Mesenchymal stem cell (in vitro differentiated cells and primary cell): ENCODE measurements around the gene APP.

Experiments used
- DNase-seq: peaks from one replicate; pipeline ENCODE4 v3.0.0-alpha.2; 2013
- H2AFZ ChIP-seq: one replicate; pipeline ENCODE4 v1.6.1; 2013; ENCODE audit warnings: low read depth, mild to moderate bottlenecking, control low read depth, inconsistent platforms, low read length, moderate library complexity
- H2AK5ac ChIP-seq: 2 replicates; pipeline ENCODE4 v1.6.1; 2013; ENCODE audit warnings: low read length, moderate library complexity, mild to moderate bottlenecking, inconsistent platforms; ENCODE audit not compliant: severe bottlenecking
- H2BK120ac ChIP-seq: one replicate; pipeline ENCODE4 v1.6.1; 2013; ENCODE audit warnings: low read depth, mild to moderate bottlenecking, inconsistent platforms, low read length, moderate library complexity
- H2BK12ac ChIP-seq, 2 experiments: one replicate each; pipeline ENCODE4 v1.6.1; 2013; ENCODE audit warnings: inconsistent platforms in 2 of 2, low read length in 2 of 2, mild to moderate bottlenecking in 2 of 2, moderate library complexity in 2 of 2, control low read depth in 1 of 2
- H2BK15ac ChIP-seq: one replicate; pipeline ENCODE4 v1.6.1; 2013; ENCODE audit warnings: mild to moderate bottlenecking, low read depth, inconsistent platforms; ENCODE audit not compliant: poor library complexity, severe bottlenecking
- H2BK5ac ChIP-seq: 2 replicates; pipeline ENCODE4 v1.6.1; 2013; ENCODE audit warnings: low read depth, mild to moderate bottlenecking, low read length, control low read depth, inconsistent platforms; ENCODE audit not compliant: poor library complexity, severe bottlenecking
- H3K14ac ChIP-seq, 2 experiments: one replicate each; pipeline ENCODE4 v1.6.1; 2013; ENCODE audit warnings: inconsistent platforms in 2 of 2, low read length in 2 of 2, control low read depth in 1 of 2, mild to moderate bottlenecking in 1 of 2, moderate library complexity in 1 of 2
- H3K18ac ChIP-seq, 2 experiments: one replicate each; pipeline ENCODE4 v1.6.1; 2013; ENCODE audit warnings: inconsistent platforms in 2 of 2, low read length in 2 of 2, control low read depth in 1 of 2, low read depth in 1 of 2, mild to moderate bottlenecking in 1 of 2
- H3K23ac ChIP-seq, 2 experiments: one replicate each; pipeline ENCODE4 v1.6.1; 2013; ENCODE audit warnings: inconsistent platforms in 2 of 2, low read length in 2 of 2, mild to moderate bottlenecking in 2 of 2, moderate library complexity in 2 of 2, control low read depth in 1 of 2
- H3K27ac ChIP-seq: 2 replicates; pipeline ENCODE4 v1.5.1; 2013; ENCODE audit warnings: mild to moderate bottlenecking, moderate library complexity, low read length, control low read depth, inconsistent platforms; ENCODE audit not compliant: poor library complexity, severe bottlenecking
- H3K27me3 ChIP-seq, 2 experiments: 2 replicates each; pipeline versions ENCODE4 v1.6.1 to v1.7.0; 2013; ENCODE audit warnings: low read length in 2 of 2, mild to moderate bottlenecking in 2 of 2, moderate library complexity in 2 of 2, control low read depth in 1 of 2, inconsistent platforms in 1 of 2; ENCODE audit not compliant: control insufficient read depth in 1 of 2, insufficient read depth in 1 of 2
- H3K36me3 ChIP-seq, 2 experiments: 2 replicates each; pipeline versions ENCODE4 v1.6.1 to v1.7.0; 2013; ENCODE audit warnings: low read length in 2 of 2, control low read depth in 1 of 2, inconsistent platforms in 1 of 2, low read depth in 1 of 2, mild to moderate bottlenecking in 1 of 2; ENCODE audit not compliant: insufficient read depth in 2 of 2, control insufficient read depth in 1 of 2
- H3K4ac ChIP-seq, 2 experiments: one replicate each; pipeline ENCODE4 v1.6.1; 2013; ENCODE audit warnings: inconsistent platforms in 2 of 2, low read length in 2 of 2, mild to moderate bottlenecking in 2 of 2, moderate library complexity in 2 of 2, control low read depth in 1 of 2, low read depth in 1 of 2
- H3K4me1 ChIP-seq: 2 replicates; pipeline ENCODE4 v1.6.1; 2013; ENCODE audit warnings: low read depth, low read length, control low read depth; ENCODE audit not compliant: control insufficient read depth, insufficient read depth
- H3K4me2 ChIP-seq: 2 replicates; pipeline ENCODE4 v1.6.1; 2013; ENCODE audit warnings: low read length, mild to moderate bottlenecking, inconsistent platforms; ENCODE audit not compliant: poor library complexity, severe bottlenecking
- H3K4me3 ChIP-seq, 2 experiments: 2 replicates each; pipeline versions ENCODE4 v1.5.1 to v1.7.0; 2013; ENCODE audit warnings: low read length in 2 of 2, mild to moderate bottlenecking in 2 of 2, control low read depth in 1 of 2, low read depth in 1 of 2; ENCODE audit not compliant: insufficient read depth in 1 of 2
- H3K79me1 ChIP-seq: replicated peaks from 2 replicates; pipeline ENCODE4 v1.6.1; 2013; ENCODE audit warnings: mild to moderate bottlenecking, control low read depth, low read length, inconsistent platforms; ENCODE audit not compliant: poor library complexity, severe bottlenecking
- H3K9ac ChIP-seq: 2 replicates; pipeline ENCODE4 v1.7.0; 2013; ENCODE audit warnings: mild to moderate bottlenecking, low read length, moderate library complexity
- H3K9me3 ChIP-seq: 2 replicates; pipeline ENCODE4 v1.7.0; 2013; ENCODE audit warnings: mild to moderate bottlenecking, low read length; ENCODE audit not compliant: control insufficient read depth
- H4K8ac ChIP-seq: one replicate; pipeline ENCODE4 v1.6.1; 2013; ENCODE audit warnings: inconsistent platforms, mild to moderate bottlenecking, low read length, moderate library complexity
- H4K91ac ChIP-seq: one replicate; pipeline ENCODE4 v1.6.1; 2013; ENCODE audit warnings: mild to moderate bottlenecking, low read length, inconsistent platforms
- WGBS: methylation state at CpG from one replicate; pipeline ENCODE4 v1.1.7; 2013; ENCODE audit warnings: mixed read lengths; 5-methylcytosine and 5-hydroxymethylcytosine counted together

The APP gene

DNA sequence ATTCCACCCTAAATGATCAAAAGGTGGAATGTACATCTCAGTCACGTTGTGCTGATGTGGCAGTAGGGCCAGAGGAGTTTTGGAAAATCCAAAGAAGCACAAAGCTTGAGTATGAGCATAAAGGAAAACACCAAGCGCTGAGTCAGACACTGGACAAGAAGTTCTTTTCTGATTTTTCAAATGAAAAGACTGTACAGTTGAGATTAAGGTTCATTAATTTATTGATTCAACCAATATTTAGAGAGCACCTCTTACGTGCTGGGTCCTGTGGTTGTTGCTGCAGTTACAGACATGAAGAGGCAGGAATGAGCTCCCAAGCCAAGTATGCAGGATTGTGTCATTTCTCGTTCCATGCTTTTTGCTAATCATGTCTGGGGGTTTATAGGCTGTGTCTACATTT lies 28.9 kb upstream of the APP start:
- Histone ChIP-seq H4K8ac (no peak overlapping the region), H3K14ac (no peak overlapping the region), H2AK5ac (no peak overlapping the region), H3K23ac (no peak overlapping the region), H3K79me1 (no peaks in the 10 kb centered on the region), H3K9ac (peak overlapping the region; percentile 44), H3K4me2 (no peak overlapping the region), H3K36me3 (no peaks in the 10 kb centered on the region), H3K9me3 (no peaks in the 10 kb centered on the region), H2BK15ac (no peak overlapping the region), H4K91ac (no peak overlapping the region), H2BK120ac (no peak overlapping the region), H3K27ac (no peak overlapping the region), H3K27me3 (no peaks in the 10 kb centered on the region), H2BK5ac (no peak overlapping the region), H2AFZ (no peak overlapping the region), H3K4me1 (no peaks in the 10 kb centered on the region), H3K18ac (no peak overlapping the region), H3K4ac (no peak overlapping the region), H3K4me3 (no peak overlapping the region), H2BK12ac (no peak overlapping the region)
- no peak for DNase-seq
- WGBS = 63% methylated on average over 2 of the region's 4 CpGs

- Histone ChIP-seq H2AFZ (no peak overlapping the region), H3K9me3 (no peaks in the 10 kb centered on the region), H3K14ac (no peak overlapping the region), H2BK5ac (no peak overlapping the region), H3K23ac (no peak overlapping the region), H2BK120ac (no peak overlapping the region), H3K27ac (no peak overlapping the region), H3K9ac (no peak overlapping the region), H2BK15ac (no peak overlapping the region), H3K4me3 (peak overlapping the region in 1 of 2 experiments; percentile 58), H3K4me1 (no peaks in the 10 kb centered on the region), H3K36me3 (no peaks in the 10 kb centered on the region), H2AK5ac (no peak overlapping the region), H4K8ac (no peak overlapping the region), H4K91ac (no peak overlapping the region), H3K4ac (no peak overlapping the region), H2BK12ac (no peak overlapping the region), H3K18ac (no peak overlapping the region), H3K79me1 (no peaks in the 10 kb centered on the region), H3K4me2 (no peak overlapping the region), H3K27me3 (no peaks in the 10 kb centered on the region)
- WGBS = 91% methylated on average over 4 of the region's 4 CpGs
- no peak for DNase-seq
Observed at GRCh38 chr21:26195708-26196107, 25.1 kb upstream of the APP start.

GRCh38 chr21:26194811-26195251 lies 24.3 kb upstream of the APP start:
- Histone ChIP-seq H3K9me3 (no peaks in the 10 kb centered on the region), H3K4me3 (peak overlapping the region in 1 of 2 experiments; percentile 58), H3K4me2 (no peak overlapping the region), H3K4me1 (no peaks in the 10 kb centered on the region), H4K91ac (no peak overlapping the region), H4K8ac (no peak overlapping the region), H2AFZ (no peak overlapping the region), H3K14ac (no peak overlapping the region), H3K9ac (peak overlapping the region; percentile 62), H3K27me3 (no peaks in the 10 kb centered on the region), H3K4ac (no peak overlapping the region), H3K79me1 (no peaks in the 10 kb centered on the region), H3K36me3 (no peaks in the 10 kb centered on the region), H2AK5ac (no peak overlapping the region), H2BK15ac (no peak overlapping the region), H2BK120ac (no peak overlapping the region), H2BK5ac (no peak overlapping the region), H3K27ac (peak overlapping the region; percentile 27), H2BK12ac (no peak overlapping the region), H3K23ac (no peak overlapping the region), H3K18ac (no peak overlapping the region)
- 69% methylated on average over 6 of the region's 6 CpGs for WGBS
- no peak for DNase-seq

- Histone ChIP-seq H3K23ac (no peak overlapping the region), H3K4me1 (no peaks in the 10 kb centered on the region), H3K36me3 (no peaks in the 10 kb centered on the region), H3K79me1 (no peaks in the 10 kb centered on the region), H2BK5ac (no peak overlapping the region), H3K27ac (no peak overlapping the region), H3K9ac (peak overlapping the region; percentile 62), H3K4me3 (peak overlapping the region in 1 of 2 experiments; percentile 58), H2BK12ac (no peak overlapping the region), H3K27me3 (no peaks in the 10 kb centered on the region), H2AFZ (no peak overlapping the region), H3K14ac (no peak overlapping the region), H3K4ac (no peak overlapping the region), H2AK5ac (no peak overlapping the region), H3K9me3 (no peaks in the 10 kb centered on the region), H2BK120ac (no peak overlapping the region), H4K8ac (no peak overlapping the region), H3K4me2 (no peak overlapping the region), H4K91ac (no peak overlapping the region), H2BK15ac (no peak overlapping the region), H3K18ac (no peak overlapping the region)
- WGBS = 90% methylated on average over 2 of the region's 3 CpGs
- DNase-seq = no peak
Observed at GRCh38 chr21:26194326-26194725, 23.8 kb upstream of the APP start.
